ENCODE measurements around the gene TTN.

Gene TTN

GRCh38 chr2:178730049-178730448 is 77.2 kb downstream of the TTN start:
- no peaks in the 10 kb centered on the region for H3K4me1 ChIP-seq (ENCODE audit: low read length)
- no peak overlapping the region for H3K27ac ChIP-seq (ENCODE audit: low read length)
- no peaks in the 10 kb centered on the region for H3K79me2 ChIP-seq (ENCODE audit: low read length)
- no peaks in the 10 kb centered on the region for H3F3A ChIP-seq (ENCODE audit: insufficient read depth, low read length)
- no peak for DNase-seq
- H3K36me3 ChIP-seq (replicated peaks; ENCODE audit: insufficient read depth, low read length), result no peaks in the 10 kb centered on the region
- no peak overlapping the region for H2AFZ ChIP-seq (ENCODE audit: low read length)
- H4K20me1 ChIP-seq (ENCODE audit: insufficient read depth, low read length), result no peaks in the 10 kb centered on the region
- H3K9me3 ChIP-seq (replicated peaks; ENCODE audit: insufficient read depth, low read length), result no peaks in the 10 kb centered on the region
- no peak overlapping the region for H3K9ac ChIP-seq (ENCODE audit: low read length)
- H3K27me3 ChIP-seq (replicated peaks; ENCODE audit: insufficient read depth, low read length), result no peaks in the 10 kb centered on the region
- no peak overlapping the region for H3K4me2 ChIP-seq (ENCODE audit: low read depth, low read length)
- TF ChIP-seq CTCF (IDR thresholded peaks at IDR 0.05; ENCODE audit: low read length) (no peak), EZH2phosphoT487 (IDR thresholded peaks at IDR 0.05; ENCODE audit: low read length) (no peak), EZH2 (optimal IDR thresholded peaks at IDR 0.05; ENCODE audit: low read depth, low read length) (no peak)
- H3K9me2 ChIP-seq (replicated peaks; ENCODE audit: insufficient read depth, low read length), result no peaks in the 10 kb centered on the region
- no peak overlapping the region for H3K4me3 ChIP-seq (ENCODE audit: low read length)

GRCh38 chr2:178723786-178724346 is 83.4 kb downstream of the TTN start:
- Histone ChIP-seq H3K36me3 (replicated peaks; ENCODE audit: insufficient read depth, low read length) (no peaks in the 10 kb centered on the region), H3K4me3 (ENCODE audit: low read length) (no peak overlapping the region), H3K4me2 (ENCODE audit: low read depth, low read length) (no peak overlapping the region), H3K9me3 (replicated peaks; ENCODE audit: insufficient read depth, low read length) (no peaks in the 10 kb centered on the region), H3K79me2 (ENCODE audit: low read length) (no peaks in the 10 kb centered on the region), H3K27ac (ENCODE audit: low read length) (no peak overlapping the region), H3K9ac (ENCODE audit: low read length) (no peak overlapping the region), H3K4me1 (ENCODE audit: low read length) (no peaks in the 10 kb centered on the region), H3F3A (ENCODE audit: insufficient read depth, low read length) (no peaks in the 10 kb centered on the region), H3K27me3 (replicated peaks; ENCODE audit: insufficient read depth, low read length) (no peaks in the 10 kb centered on the region), H4K20me1 (ENCODE audit: insufficient read depth, low read length) (no peaks in the 10 kb centered on the region), H2AFZ (ENCODE audit: low read length) (no peak overlapping the region), H3K9me2 (replicated peaks; ENCODE audit: insufficient read depth, low read length) (no peaks in the 10 kb centered on the region)
- no peak for TF ChIP-seq EZH2phosphoT487 (IDR thresholded peaks at IDR 0.05; ENCODE audit: low read length)
- no peak for TF ChIP-seq EZH2 (optimal IDR thresholded peaks at IDR 0.05; ENCODE audit: low read depth, low read length)
- no peak for TF ChIP-seq CTCF (IDR thresholded peaks at IDR 0.05; ENCODE audit: low read length)
- DNase-seq, result no peak

- H3K9ac ChIP-seq (ENCODE audit: low read length), result no peak overlapping the region
- no peak overlapping the region for H2AFZ ChIP-seq (ENCODE audit: low read length)
- no peaks in the 10 kb centered on the region for H3F3A ChIP-seq (ENCODE audit: insufficient read depth, low read length)
- H3K4me3 ChIP-seq (ENCODE audit: low read length), result no peak overlapping the region
- H3K27me3 ChIP-seq (replicated peaks; ENCODE audit: insufficient read depth, low read length), result no peaks in the 10 kb centered on the region
- DNase-seq, result no peak
- H3K9me3 ChIP-seq (replicated peaks; ENCODE audit: insufficient read depth, low read length), result no peaks in the 10 kb centered on the region
- H3K4me2 ChIP-seq (ENCODE audit: low read depth, low read length), result no peak overlapping the region
- H3K4me1 ChIP-seq (ENCODE audit: low read length), result no peaks in the 10 kb centered on the region
- no peaks in the 10 kb centered on the region for H3K36me3 ChIP-seq (replicated peaks; ENCODE audit: insufficient read depth, low read length)
- H3K9me2 ChIP-seq (replicated peaks; ENCODE audit: insufficient read depth, low read length), result no peaks in the 10 kb centered on the region
- H3K27ac ChIP-seq (ENCODE audit: low read length), result no peak overlapping the region
- TF ChIP-seq EZH2 (optimal IDR thresholded peaks at IDR 0.05; ENCODE audit: low read depth, low read length) (no peak), CTCF (IDR thresholded peaks at IDR 0.05; ENCODE audit: low read length) (no peak), EZH2phosphoT487 (IDR thresholded peaks at IDR 0.05; ENCODE audit: low read length) (no peak)
- H4K20me1 ChIP-seq (ENCODE audit: insufficient read depth, low read length), result no peaks in the 10 kb centered on the region
- H3K79me2 ChIP-seq (ENCODE audit: low read length), result no peaks in the 10 kb centered on the region
These were observed 84.9 kb downstream of the TTN start for GRCh38 chr2:178722296-178722695.
